Body of pancreas (tissue), 4 donors: ENCODE measurements around the gene ULK4.

Experiments
- POLR2A ChIP-seq, 3 donors: fragments of 450-650 bp; IDR thresholded peaks; one replicate each; pipeline ENCODE4 v1.6.1; 2016; ENCODE audit warnings: antibody characterized with exemption in 3 of 3, mild to moderate bottlenecking in 2 of 3
- TF ChIP-seq, protein P1 (sequence below), 7 experiments: fragments of 450-650 bp in 4 of 7; fragments of 200-600 bp in 3 of 7; sonication (generic) in 3 of 7; IDR thresholded peaks; one replicate each; pipeline ENCODE4 v1.5.1; 2016 to 2019; ENCODE audit warnings: antibody characterized with exemption in 7 of 7

GRCh38 chr3:41234823-41235721 is 726.8 kb downstream of the ULK4 start:
- TF ChIP-seq, protein P1, sequence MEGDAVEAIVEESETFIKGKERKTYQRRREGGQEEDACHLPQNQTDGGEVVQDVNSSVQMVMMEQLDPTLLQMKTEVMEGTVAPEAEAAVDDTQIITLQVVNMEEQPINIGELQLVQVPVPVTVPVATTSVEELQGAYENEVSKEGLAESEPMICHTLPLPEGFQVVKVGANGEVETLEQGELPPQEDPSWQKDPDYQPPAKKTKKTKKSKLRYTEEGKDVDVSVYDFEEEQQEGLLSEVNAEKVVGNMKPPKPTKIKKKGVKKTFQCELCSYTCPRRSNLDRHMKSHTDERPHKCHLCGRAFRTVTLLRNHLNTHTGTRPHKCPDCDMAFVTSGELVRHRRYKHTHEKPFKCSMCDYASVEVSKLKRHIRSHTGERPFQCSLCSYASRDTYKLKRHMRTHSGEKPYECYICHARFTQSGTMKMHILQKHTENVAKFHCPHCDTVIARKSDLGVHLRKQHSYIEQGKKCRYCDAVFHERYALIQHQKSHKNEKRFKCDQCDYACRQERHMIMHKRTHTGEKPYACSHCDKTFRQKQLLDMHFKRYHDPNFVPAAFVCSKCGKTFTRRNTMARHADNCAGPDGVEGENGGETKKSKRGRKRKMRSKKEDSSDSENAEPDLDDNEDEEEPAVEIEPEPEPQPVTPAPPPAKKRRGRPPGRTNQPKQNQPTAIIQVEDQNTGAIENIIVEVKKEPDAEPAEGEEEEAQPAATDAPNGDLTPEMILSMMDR (IDR thresholded peaks at IDR 0.05) = no peak
- no peak for TF ChIP-seq POLR2A (IDR thresholded peaks at IDR 0.05)
